Measurements from ENCODE around the gene HIPK2. TPM values are rescaled to one million over a fixed set of nuclear protein-coding genes. Genes with fewer than 3 reads are reported as not detected.

The HIPK2 gene
- total and polyA plus RNA-seq, 2 of the 4 experiments (the other 2 are of a cell fraction): 22.0 to 27.1 TPM

GRCh38 chr7:139804571-139804970 is 26.8 kb upstream of the HIPK2 start:
- intact Hi-C loops (cut with micrococcal nuclease): no loop called here
- Histone ChIP-seq H4K8ac (ENCODE audit: low read depth in 2 of 2, low read length in 2 of 2) (no peak overlapping the region), H3K18ac (ENCODE audit: low read depth, low read length) (no peak overlapping the region), H3K36me3 (ENCODE audit: control insufficient read depth, insufficient read depth, low read length) (peaks cover 2% of the 10 kb centered on the region; the same call in 1 of the 2 replicates), H3K9ac (ENCODE audit: low read depth, low read length) (no peak overlapping the region), H4K20me1 (ENCODE audit: insufficient read depth, low read length) (no peaks in the 10 kb centered on the region), H3K79me1 (ENCODE audit: low read depth in 1 of 2, low read length in 2 of 2) (no peaks in the 10 kb centered on the region), H3K23ac (ENCODE audit: low read depth, low read length) (no peak overlapping the region), H3K4me3 (ENCODE audit: insufficient read depth, low read depth, low read length) (no peak overlapping the region), H2BK120ac (ENCODE audit: low read depth, low read length) (no peak overlapping the region), H2BK5ac (ENCODE audit: low read depth, low read length, poor library complexity, severe bottlenecking) (no peak overlapping the region), H2AFZ (replicated peaks; ENCODE audit: low read length, poor library complexity) (no peak overlapping the region), H2BK15ac (ENCODE audit: low read depth, low read length) (no peak overlapping the region), H2AK9ac (replicated peaks; ENCODE audit: low read depth, low read length, poor library complexity) (no peak overlapping the region), H3K9me3 (ENCODE audit: control insufficient read depth, insufficient read depth, low read length) (peaks cover 2% of the 10 kb centered on the region; the same call in 1 of the 2 replicates), H3K9me1 (ENCODE audit: insufficient read depth, low read length) (0 out of 2 replicates have a peak, but pooled peaks cover 3% of the 10 kb centered on the region), H2BK20ac (ENCODE audit: low read depth, low read length) (no peak overlapping the region), H3K56ac (ENCODE audit: extremely low read depth, insufficient read depth, low read length) (no peak overlapping the region), H3K14ac (replicated peaks; ENCODE audit: low read depth, low read length) (no peak overlapping the region), H4K5ac (ENCODE audit: low read depth, low read length) (no peak overlapping the region), H3K27me3 (ENCODE audit: control insufficient read depth, insufficient read depth, low read length) (no peaks in the 10 kb centered on the region), H3K4ac (ENCODE audit: low read depth, low read length) (no peak overlapping the region), H3K4me1 (ENCODE audit: control insufficient read depth, insufficient read depth, low read length) (peaks cover under 1% of the 10 kb centered on the region; the same call in 1 of the 2 replicates), H3K4me2 (ENCODE audit: low read depth, low read length) (no peak overlapping the region), H2AK5ac (ENCODE audit: low read depth, low read length) (no peak overlapping the region), H3K27ac (ENCODE audit: insufficient read depth, low read length) (no peak overlapping the region), H4K91ac (ENCODE audit: insufficient read depth, low read depth, low read length) (no peak overlapping the region)
- TF ChIP-seq BHLHE40 (IDR thresholded peaks at IDR 0.05; ENCODE audit: low read depth, low read length) (no peak), RAD21 (IDR thresholded peaks at IDR 0.05; ENCODE audit: low read length) (no peak), FOS (IDR thresholded peaks at IDR 0.05; ENCODE audit: low read depth, low read length) (no peak), RCOR1 (IDR thresholded peaks at IDR 0.05; ENCODE audit: insufficient replicate concordance, low read length) (no peak), NFE2L2 (IDR thresholded peaks at IDR 0.05; ENCODE audit: low read depth, low read length) (no peak), RFX5 (IDR thresholded peaks at IDR 0.05; ENCODE audit: low read depth, low read length) (no peak), SMC3 (IDR thresholded peaks at IDR 0.05; ENCODE audit: low read depth, low read length) (no peak), POLR2A (IDR thresholded peaks at IDR 0.05; ENCODE audit: low read depth, low read length) (no peak), MAZ (IDR thresholded peaks at IDR 0.05; ENCODE audit: borderline replicate concordance, low read depth, low read length) (no peak), MXI1 (IDR thresholded peaks at IDR 0.05; ENCODE audit: borderline replicate concordance, low read depth, low read length) (no peak)
- TF ChIP-seq, protein P1, sequence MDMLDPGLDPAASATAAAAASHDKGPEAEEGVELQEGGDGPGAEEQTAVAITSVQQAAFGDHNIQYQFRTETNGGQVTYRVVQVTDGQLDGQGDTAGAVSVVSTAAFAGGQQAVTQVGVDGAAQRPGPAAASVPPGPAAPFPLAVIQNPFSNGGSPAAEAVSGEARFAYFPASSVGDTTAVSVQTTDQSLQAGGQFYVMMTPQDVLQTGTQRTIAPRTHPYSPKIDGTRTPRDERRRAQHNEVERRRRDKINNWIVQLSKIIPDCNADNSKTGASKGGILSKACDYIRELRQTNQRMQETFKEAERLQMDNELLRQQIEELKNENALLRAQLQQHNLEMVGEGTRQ (IDR thresholded peaks at IDR 0.05; ENCODE audit: low read depth, low read length): no peak
- TF ChIP-seq, protein P2, sequence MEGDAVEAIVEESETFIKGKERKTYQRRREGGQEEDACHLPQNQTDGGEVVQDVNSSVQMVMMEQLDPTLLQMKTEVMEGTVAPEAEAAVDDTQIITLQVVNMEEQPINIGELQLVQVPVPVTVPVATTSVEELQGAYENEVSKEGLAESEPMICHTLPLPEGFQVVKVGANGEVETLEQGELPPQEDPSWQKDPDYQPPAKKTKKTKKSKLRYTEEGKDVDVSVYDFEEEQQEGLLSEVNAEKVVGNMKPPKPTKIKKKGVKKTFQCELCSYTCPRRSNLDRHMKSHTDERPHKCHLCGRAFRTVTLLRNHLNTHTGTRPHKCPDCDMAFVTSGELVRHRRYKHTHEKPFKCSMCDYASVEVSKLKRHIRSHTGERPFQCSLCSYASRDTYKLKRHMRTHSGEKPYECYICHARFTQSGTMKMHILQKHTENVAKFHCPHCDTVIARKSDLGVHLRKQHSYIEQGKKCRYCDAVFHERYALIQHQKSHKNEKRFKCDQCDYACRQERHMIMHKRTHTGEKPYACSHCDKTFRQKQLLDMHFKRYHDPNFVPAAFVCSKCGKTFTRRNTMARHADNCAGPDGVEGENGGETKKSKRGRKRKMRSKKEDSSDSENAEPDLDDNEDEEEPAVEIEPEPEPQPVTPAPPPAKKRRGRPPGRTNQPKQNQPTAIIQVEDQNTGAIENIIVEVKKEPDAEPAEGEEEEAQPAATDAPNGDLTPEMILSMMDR (conservative IDR thresholded peaks at IDR 0.05; ENCODE audit: low read depth, low read length): no peak
- no peak for DNase-seq
- no peak for ATAC-seq (ENCODE audit: low read depth)
- in situ Hi-C loops (cut with MboI; ENCODE audit: low sequenced_read_pairs): no loop called here
- no CpG with 5 or more reads among the region's 1 CpG for WGBS, 2 experiments (ENCODE audit: extremely low coverage in 2 of 2, insufficient read length in 1 of 2)
- ChIA-PET CTCF (no interaction called here), POLR2A (ENCODE audit: unreplicated experiment) (no interaction called here)
- BruUV-seq (replicated peaks): no TSS peak
- dilution Hi-C loops (cut with HindIII; ENCODE audit: low sequenced_read_pairs, unreplicated experiment): no loop called here

Measured in IMR-90 (cell line).